Mesothelial cell of epicardium (in vitro differentiated cells): Measurements from ENCODE around the gene FTO. TPM values are rescaled to one million over a fixed set of nuclear protein-coding genes. Genes with fewer than 3 reads are reported as not detected.

ENCODE experiments used
- DNase-seq, 2 experiments: peaks; one replicate each; pipeline ENCODE4 v3.0.0; 2021; ENCODE audit warnings: low spot score in 2 of 2; ENCODE audit not compliant: unreplicated experiment in 2 of 2
- H3K27ac Mint-ChIP-seq: 2 replicates; pipeline ENCODE4 v1.8.0; 2021; ENCODE audit warnings: mixed read lengths
- H3K27me3 Mint-ChIP-seq: 2 replicates; pipeline ENCODE4 v1.8.0; 2021; ENCODE audit warnings: low read depth, mixed read lengths
- H3K36me3 Mint-ChIP-seq: 2 replicates; pipeline ENCODE4 v1.8.0; 2021; ENCODE audit warnings: mixed read lengths
- H3K4me1 Mint-ChIP-seq: 2 replicates; pipeline ENCODE4 v1.8.0; 2021; ENCODE audit warnings: mixed read lengths
- H3K4me3 Mint-ChIP-seq: 2 replicates; pipeline ENCODE4 v1.8.0; 2021; ENCODE audit warnings: mild to moderate bottlenecking, moderate library complexity, mixed read lengths
- H3K9me3 Mint-ChIP-seq: 2 replicates; pipeline ENCODE4 v1.8.0; 2021; ENCODE audit warnings: mixed read lengths
- total RNA-seq: library from RNA; stranded (reverse); gene quantifications from 3 replicates; pipeline ENCODE4 v1.2.1, GENCODE V29; 2021
- TF ChIP-seq, protein P1 (sequence below): fragments of 200-600 bp; sonication (generic); IDR thresholded peaks from one replicate; pipeline ENCODE4 v1.5.0; 2021; ENCODE audit warnings: antibody characterized with exemption; ENCODE audit not compliant: unreplicated experiment

The FTO gene
- total RNA-seq, 1 donor from 2014 or later: 103 TPM

DNA sequence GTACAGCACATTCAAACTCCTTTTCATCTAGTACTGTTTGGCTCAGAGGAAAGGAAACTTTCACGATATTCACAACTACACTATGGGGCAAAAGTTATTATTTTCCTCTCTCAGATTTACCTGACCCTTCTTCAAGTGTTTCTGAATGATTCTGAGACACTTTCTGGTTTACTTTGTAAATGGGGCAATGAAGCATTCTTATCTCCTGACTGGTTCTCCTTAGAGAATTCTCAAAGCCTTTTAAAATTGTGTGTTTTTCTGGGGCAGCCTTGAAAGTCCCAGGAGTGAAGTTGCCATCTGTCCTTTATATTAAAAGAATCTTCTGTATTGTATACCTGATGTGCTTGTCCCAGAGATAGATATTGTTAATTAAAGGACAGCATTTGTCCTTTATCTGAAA lies 264.9 kb downstream of the FTO start:
- TF ChIP-seq, protein P1, sequence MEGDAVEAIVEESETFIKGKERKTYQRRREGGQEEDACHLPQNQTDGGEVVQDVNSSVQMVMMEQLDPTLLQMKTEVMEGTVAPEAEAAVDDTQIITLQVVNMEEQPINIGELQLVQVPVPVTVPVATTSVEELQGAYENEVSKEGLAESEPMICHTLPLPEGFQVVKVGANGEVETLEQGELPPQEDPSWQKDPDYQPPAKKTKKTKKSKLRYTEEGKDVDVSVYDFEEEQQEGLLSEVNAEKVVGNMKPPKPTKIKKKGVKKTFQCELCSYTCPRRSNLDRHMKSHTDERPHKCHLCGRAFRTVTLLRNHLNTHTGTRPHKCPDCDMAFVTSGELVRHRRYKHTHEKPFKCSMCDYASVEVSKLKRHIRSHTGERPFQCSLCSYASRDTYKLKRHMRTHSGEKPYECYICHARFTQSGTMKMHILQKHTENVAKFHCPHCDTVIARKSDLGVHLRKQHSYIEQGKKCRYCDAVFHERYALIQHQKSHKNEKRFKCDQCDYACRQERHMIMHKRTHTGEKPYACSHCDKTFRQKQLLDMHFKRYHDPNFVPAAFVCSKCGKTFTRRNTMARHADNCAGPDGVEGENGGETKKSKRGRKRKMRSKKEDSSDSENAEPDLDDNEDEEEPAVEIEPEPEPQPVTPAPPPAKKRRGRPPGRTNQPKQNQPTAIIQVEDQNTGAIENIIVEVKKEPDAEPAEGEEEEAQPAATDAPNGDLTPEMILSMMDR: no peak
- no peaks in the 10 kb centered on the region for H3K27me3 Mint-ChIP-seq
- DNase-seq: no peak

DNA sequence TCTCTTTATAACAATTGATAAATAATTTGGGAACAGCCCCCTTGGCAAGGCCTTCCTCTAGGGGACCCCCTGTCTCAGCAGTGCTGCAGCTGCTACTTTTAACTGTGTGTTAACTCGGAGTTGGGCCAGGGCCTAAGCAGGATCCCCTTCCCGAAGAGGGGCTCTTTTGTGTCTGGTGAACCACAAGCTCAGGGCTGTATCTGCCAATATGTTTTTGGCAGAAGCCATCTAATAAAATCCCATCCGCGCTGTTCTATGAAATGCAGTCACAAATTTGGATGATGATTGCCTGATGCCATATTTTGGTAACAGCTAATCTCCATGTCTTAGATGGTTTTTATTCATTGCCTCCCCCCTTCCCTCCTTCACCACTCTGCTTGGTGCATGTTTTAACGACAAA lies 267.7 kb downstream of the FTO start:
- Mint-ChIP-seq H3K4me1 (peaks cover 25% of the 10 kb centered on the region), H3K36me3 (no peaks in the 10 kb centered on the region), H3K27me3 (no peaks in the 10 kb centered on the region), H3K4me3 (no peak overlapping the region), H3K27ac (no peak overlapping the region), H3K9me3 (no peaks in the 10 kb centered on the region)
- TF ChIP-seq, protein P1: no peak
- no peak for DNase-seq

More for the DNA sequence above, 264.9 kb downstream of the FTO start:
- Mint-ChIP-seq H3K9me3 (no peaks in the 10 kb centered on the region), H3K4me3 (no peak overlapping the region), H3K4me1 (peaks cover 18% of the 10 kb centered on the region), H3K27ac (no peak overlapping the region), H3K36me3 (peaks cover 1% of the 10 kb centered on the region)

DNA sequence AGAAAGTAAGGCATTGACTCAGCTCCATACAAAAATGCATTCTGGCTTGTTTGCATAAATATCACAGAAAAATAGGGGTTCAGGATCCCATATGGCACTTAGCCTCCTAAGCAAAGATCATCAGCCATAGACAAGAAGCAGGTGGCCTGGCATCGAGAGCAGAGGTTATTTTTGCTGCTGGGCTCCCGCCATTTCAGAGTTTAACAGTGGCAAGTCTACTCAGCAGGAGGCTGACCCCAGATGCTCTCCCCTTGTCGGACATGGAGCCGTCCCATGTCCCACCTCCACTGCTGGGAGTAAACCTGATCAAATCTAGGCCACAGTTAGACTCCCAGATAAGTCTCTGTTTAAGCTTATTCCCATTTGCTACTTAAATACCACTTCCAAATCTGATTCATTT lies 269.1 kb downstream of the FTO start:
- no peaks in the 10 kb centered on the region for H3K27me3 Mint-ChIP-seq
- H3K4me3 Mint-ChIP-seq: no peak overlapping the region
- H3K36me3 Mint-ChIP-seq: no peaks in the 10 kb centered on the region
- H3K4me1 Mint-ChIP-seq: peaks cover 28% of the 10 kb centered on the region
- TF ChIP-seq, protein P1: no peak
- H3K27ac Mint-ChIP-seq: no peak overlapping the region
- DNase-seq: no peak
- no peaks in the 10 kb centered on the region for H3K9me3 Mint-ChIP-seq

DNA sequence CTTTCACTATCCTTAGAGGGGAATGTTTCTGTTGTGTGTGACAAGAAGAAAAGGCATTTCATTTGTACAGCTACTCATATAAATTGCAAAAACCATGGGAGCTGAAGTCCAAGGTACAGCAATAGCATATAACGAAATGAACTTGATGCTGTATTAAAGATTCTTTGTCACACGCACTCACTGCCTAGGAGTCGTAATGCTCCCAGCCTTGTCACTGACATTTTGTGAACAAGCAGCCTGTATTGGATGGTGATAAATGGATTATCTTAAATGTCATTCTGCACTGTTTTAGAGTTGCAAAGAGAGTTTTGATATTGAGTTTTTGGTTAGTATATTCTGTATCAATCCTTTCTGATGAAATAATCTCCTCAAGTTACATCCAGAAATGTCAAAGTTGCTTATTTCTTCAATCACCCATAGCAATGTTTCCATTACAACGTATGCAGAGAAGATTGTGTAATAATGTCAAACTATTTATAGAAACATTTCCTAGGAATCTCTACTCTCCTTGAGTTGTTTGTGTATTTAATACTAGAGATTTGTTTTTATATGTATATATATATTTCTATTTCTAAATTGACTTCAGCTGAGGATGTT lies 270.6 kb downstream of the FTO start:
- Mint-ChIP-seq H3K4me3 (no peak overlapping the region), H3K9me3 (no peaks in the 10 kb centered on the region), H3K27ac (no peak overlapping the region), H3K36me3 (no peaks in the 10 kb centered on the region), H3K4me1 (peaks cover 17% of the 10 kb centered on the region), H3K27me3 (no peaks in the 10 kb centered on the region)
- no peak for DNase-seq
- TF ChIP-seq, protein P1: no peak

DNA sequence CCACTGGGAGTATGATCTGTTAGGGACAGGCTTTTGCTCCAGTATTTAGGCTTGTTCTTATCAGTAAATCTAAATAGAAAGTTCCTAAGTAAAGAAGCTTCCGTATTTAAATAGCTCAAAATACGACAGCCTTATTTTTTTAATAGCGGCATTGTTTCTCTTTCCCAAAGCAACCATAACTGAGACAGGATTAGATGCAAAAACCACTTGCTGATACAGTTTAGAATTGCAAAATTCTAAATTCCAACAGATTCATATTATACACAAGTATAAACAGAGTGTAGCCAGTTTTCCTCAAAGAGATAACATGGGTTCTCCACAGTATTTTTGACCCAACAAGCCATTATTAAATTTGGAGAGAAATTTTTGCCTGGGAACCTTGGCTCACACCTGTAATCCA lies 276.7 kb downstream of the FTO start:
- H3K9me3 Mint-ChIP-seq: no peaks in the 10 kb centered on the region
- no peak overlapping the region for H3K27ac Mint-ChIP-seq
- TF ChIP-seq, protein P1: no peak
- no peaks in the 10 kb centered on the region for H3K36me3 Mint-ChIP-seq
- H3K4me3 Mint-ChIP-seq: no peak overlapping the region
- DNase-seq: no peak
- H3K27me3 Mint-ChIP-seq: no peaks in the 10 kb centered on the region
- peaks cover 54% of the 10 kb centered on the region for H3K4me1 Mint-ChIP-seq

DNA sequence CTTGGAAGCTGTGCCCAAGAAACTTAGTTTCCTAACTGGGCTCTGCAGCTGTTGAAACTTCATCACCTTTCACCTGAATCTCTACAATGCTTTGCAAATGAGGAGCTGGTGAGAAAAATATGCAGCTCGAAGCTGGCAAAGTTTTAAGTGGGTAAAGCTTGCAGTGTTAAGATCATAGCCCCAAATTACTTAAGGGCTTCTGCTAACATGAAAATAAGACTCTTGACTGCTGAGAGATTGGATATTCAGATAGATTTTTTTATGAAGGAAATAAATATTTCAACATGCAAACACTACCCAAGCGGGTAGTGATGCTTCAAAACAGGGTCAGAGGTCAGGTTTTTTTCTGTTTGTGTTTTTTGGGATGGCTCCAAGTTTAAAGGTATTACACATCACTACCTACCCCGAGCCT lies 278.7 kb downstream of the FTO start:
- Mint-ChIP-seq H3K36me3 (no peaks in the 10 kb centered on the region), H3K27ac (peak overlapping the region; percentile 43), H3K27me3 (no peaks in the 10 kb centered on the region), H3K4me3 (no peak overlapping the region), H3K4me1 (peaks cover 61% of the 10 kb centered on the region), H3K9me3 (no peaks in the 10 kb centered on the region)
- no peak for DNase-seq
- TF ChIP-seq, protein P1: no peak
